ENCODE results near the gene RHBG. TPM values are rescaled to one million over a fixed set of nuclear protein-coding genes. Genes with fewer than 3 reads are reported as not detected.

RHBG gene
- total and polyA plus RNA-seq, 2 donors (not counting 3 experiments of a cell fraction or from before 2014, with no cell fraction given): not detected

GRCh38 chr1:156376958-156377919, 8.2 kb downstream of the RHBG start:
- Histone ChIP-seq H3K27ac (ENCODE audit: insufficient read depth, low read depth, low read length) (no peak overlapping the region), H3K4me3 (replicated peaks in 1 of 3; ENCODE audit: insufficient read depth in 1 of 3, low read depth in 1 of 3, low read length in 3 of 3) (no peak overlapping the region), H3K9me3 (replicated peaks; ENCODE audit: control insufficient read depth, insufficient read depth, low read length) (no peaks in the 10 kb centered on the region), H4K20me1 (replicated peaks; ENCODE audit: control insufficient read depth, extremely low read depth, insufficient read depth, low read length) (no peaks in the 10 kb centered on the region), H3K27me3 (ENCODE audit: control insufficient read depth in 2 of 2, insufficient read depth in 2 of 2, low read length in 2 of 2) (peaks cover under 1 to 4% of the 10 kb centered on the region in 2 experiments), H2AFZ (ENCODE audit: low read depth, low read length) (no peak overlapping the region), H3K4me1 (ENCODE audit: control insufficient read depth, extremely low read depth, insufficient read depth, low read length) (no peaks in the 10 kb centered on the region), H3K4me2 (ENCODE audit: insufficient read depth, low read length) (no peak overlapping the region), H3K9me1 (replicated peaks; ENCODE audit: control insufficient read depth, extremely low read depth, insufficient read depth, low read length) (no peaks in the 10 kb centered on the region), H3K79me2 (ENCODE audit: control insufficient read depth, insufficient read depth, low read length) (no peaks in the 10 kb centered on the region), H3K9ac (replicated peaks; ENCODE audit: extremely low read depth, insufficient read depth, low read length) (no peak overlapping the region), H3K36me3 (ENCODE audit: control insufficient read depth in 2 of 2, extremely low read depth in 1 of 2, insufficient read depth in 2 of 2, low read length in 2 of 2) (no peaks in the 10 kb centered on the region)
- FAIRE-seq (no peak), DNase-seq (ENCODE audit: low read depth, low spot score) (no peak)
- dilution Hi-C loops (cut with MboI; ENCODE audit: extremely low pct_ligation_motif_present, low sequenced_read_pairs) (no loop called here), intact Hi-C loops (cut with micrococcal nuclease) (no loop called here)
- no TSS peak for BruUV-seq (replicated peaks)
- TF ChIP-seq, protein P1, sequence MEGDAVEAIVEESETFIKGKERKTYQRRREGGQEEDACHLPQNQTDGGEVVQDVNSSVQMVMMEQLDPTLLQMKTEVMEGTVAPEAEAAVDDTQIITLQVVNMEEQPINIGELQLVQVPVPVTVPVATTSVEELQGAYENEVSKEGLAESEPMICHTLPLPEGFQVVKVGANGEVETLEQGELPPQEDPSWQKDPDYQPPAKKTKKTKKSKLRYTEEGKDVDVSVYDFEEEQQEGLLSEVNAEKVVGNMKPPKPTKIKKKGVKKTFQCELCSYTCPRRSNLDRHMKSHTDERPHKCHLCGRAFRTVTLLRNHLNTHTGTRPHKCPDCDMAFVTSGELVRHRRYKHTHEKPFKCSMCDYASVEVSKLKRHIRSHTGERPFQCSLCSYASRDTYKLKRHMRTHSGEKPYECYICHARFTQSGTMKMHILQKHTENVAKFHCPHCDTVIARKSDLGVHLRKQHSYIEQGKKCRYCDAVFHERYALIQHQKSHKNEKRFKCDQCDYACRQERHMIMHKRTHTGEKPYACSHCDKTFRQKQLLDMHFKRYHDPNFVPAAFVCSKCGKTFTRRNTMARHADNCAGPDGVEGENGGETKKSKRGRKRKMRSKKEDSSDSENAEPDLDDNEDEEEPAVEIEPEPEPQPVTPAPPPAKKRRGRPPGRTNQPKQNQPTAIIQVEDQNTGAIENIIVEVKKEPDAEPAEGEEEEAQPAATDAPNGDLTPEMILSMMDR (IDR thresholded peaks at IDR 0.05; ENCODE audit: extremely low read depth in 1 of 2, insufficient read depth in 1 of 2, low read depth in 1 of 2, low read length in 2 of 2): no peak
- TF ChIP-seq POLR2AphosphoS5 (IDR thresholded peaks at IDR 0.05; ENCODE audit: insufficient read depth, low read depth, low read length): no peak
- TF ChIP-seq JUN (IDR thresholded peaks at IDR 0.05; ENCODE audit: borderline replicate concordance, insufficient read depth, insufficient read length, low read depth): no peak
- ChIA-PET POLR2A (no interaction called here), CTCF (interaction anchor here (0.6 to 4.2 kb wide), 5 partner anchors 9 to 235 kb away, joined by 3 to 37 read pairs (median 4); no protein-coding TSS in a partner anchor)

- ChIA-PET POLR2A (no interaction called here), CTCF (interaction anchor here (0.5 to 4.2 kb wide), 5 partner anchors 8 to 1073 kb away, joined by 3 to 37 read pairs (median 4); no protein-coding TSS in a partner anchor)
- Histone ChIP-seq H3K4me1 (ENCODE audit: control insufficient read depth, extremely low read depth, insufficient read depth, low read length) (no peaks in the 10 kb centered on the region), H3K9ac (replicated peaks; ENCODE audit: extremely low read depth, insufficient read depth, low read length) (no peak overlapping the region), H3K27me3 (ENCODE audit: control insufficient read depth in 2 of 2, insufficient read depth in 2 of 2, low read length in 2 of 2) (no peaks in the 10 kb centered on the region), H3K4me2 (ENCODE audit: insufficient read depth, low read length) (no peak overlapping the region), H3K9me1 (replicated peaks; ENCODE audit: control insufficient read depth, extremely low read depth, insufficient read depth, low read length) (no peaks in the 10 kb centered on the region), H2AFZ (ENCODE audit: low read depth, low read length) (no peak overlapping the region), H3K36me3 (ENCODE audit: control insufficient read depth in 2 of 2, extremely low read depth in 1 of 2, insufficient read depth in 2 of 2, low read length in 2 of 2) (no peaks in the 10 kb centered on the region), H4K20me1 (replicated peaks; ENCODE audit: control insufficient read depth, extremely low read depth, insufficient read depth, low read length) (no peaks in the 10 kb centered on the region), H3K27ac (ENCODE audit: insufficient read depth, low read depth, low read length) (no peak overlapping the region), H3K9me3 (replicated peaks; ENCODE audit: control insufficient read depth, insufficient read depth, low read length) (no peaks in the 10 kb centered on the region), H3K4me3 (replicated peaks in 1 of 3; ENCODE audit: insufficient read depth in 1 of 3, low read depth in 1 of 3, low read length in 3 of 3) (no peak overlapping the region), H3K79me2 (ENCODE audit: control insufficient read depth, insufficient read depth, low read length) (no peaks in the 10 kb centered on the region)
- intact Hi-C loops (cut with micrococcal nuclease): no loop called here
- FAIRE-seq: no peak
- dilution Hi-C loops (cut with MboI; ENCODE audit: extremely low pct_ligation_motif_present, low sequenced_read_pairs): no loop called here
- TF ChIP-seq, protein P1 (IDR thresholded peaks at IDR 0.05; ENCODE audit: extremely low read depth in 1 of 2, insufficient read depth in 1 of 2, low read depth in 1 of 2, low read length in 2 of 2): no peak
- no peak for TF ChIP-seq MAX (IDR thresholded peaks at IDR 0.05; ENCODE audit: insufficient read depth, insufficient read length)
- BruUV-seq (replicated peaks): no TSS peak
- DNase-seq (ENCODE audit: low read depth, low spot score): no peak
Measured at GRCh38 chr1:156378557-156378956, 9.5 kb downstream of the RHBG start.

Measured in endothelial cell of umbilical vein (primary cell).